OCI-LY3 (cell line): ENCODE results near the gene PTPN6.
A peak's percentile ranks its signal among the peaks of the same experiment; 100 is the strongest.

Source experiments
- H2AFZ ChIP-seq: fragments of 200-600, 300-600 bp; shearing (Covaris generic); 2 replicates; pipeline ENCODE4 v1.6.0; 2014; ENCODE audit warnings: antibody characterized with exemption, low read depth, low read length
- H3K27ac ChIP-seq: fragments of 200-600, 300-600 bp; sonication (generic); 2 replicates; pipeline ENCODE4 v1.5.1; 2014; ENCODE audit warnings: mild to moderate bottlenecking, low read length, moderate library complexity, mixed read lengths
- H3K27me3 ChIP-seq: fragments of 200-600, 300-600 bp; sonication (generic); 2 replicates; pipeline ENCODE4 v1.6.1; 2014; ENCODE audit warnings: low read depth, low read length, mixed read lengths
- H3K36me3 ChIP-seq: fragments of 200-600, 300-600 bp; sonication (generic); replicated peaks from 2 replicates; pipeline ENCODE3; 2014; ENCODE audit warnings: low read depth, low read length, mixed read lengths
- H3K4me1 ChIP-seq: fragments of 300-600, 200-600 bp; sonication (generic); 2 replicates; pipeline ENCODE4 v1.6.1; 2014; ENCODE audit warnings: low read length, mixed read lengths
- H3K4me2 ChIP-seq: fragments of 200-600, 300-600 bp; sonication (generic); 2 replicates; pipeline ENCODE4 v1.6.1; 2014; ENCODE audit warnings: low read length, mixed read lengths
- H3K4me3 ChIP-seq: fragments of 300-600, 200-600 bp; sonication (generic); 2 replicates; pipeline ENCODE4 v1.5.1; 2014; ENCODE audit warnings: antibody characterized with exemption, mild to moderate bottlenecking, low read length, moderate library complexity
- H3K79me2 ChIP-seq: fragments of 300-600, 200-600 bp; shearing (Covaris generic); 2 replicates; pipeline ENCODE4 v1.6.1; 2014; ENCODE audit warnings: mild to moderate bottlenecking, low read length, mixed read lengths
- H3K9ac ChIP-seq: fragments of 300-600, 200-600 bp; shearing (Covaris generic); 2 replicates; pipeline ENCODE4 v1.6.0; 2014; ENCODE audit warnings: mild to moderate bottlenecking, low read length, moderate library complexity
- H3K9me3 ChIP-seq: fragments of 200-600, 300-600 bp; shearing (Covaris generic); 2 replicates; pipeline ENCODE4 v1.6.1; 2014; ENCODE audit warnings: low read length, mixed read lengths; ENCODE audit not compliant: insufficient read depth
- H4K20me1 ChIP-seq: fragments of 200-600, 300-600 bp; sonication (generic); 2 replicates; pipeline ENCODE4 v1.6.1; 2016; ENCODE audit warnings: low read length, mixed read lengths; ENCODE audit not compliant: insufficient read depth
- EZH2phosphoT487 ChIP-seq: fragments of 200-600 bp; shearing (Covaris generic); IDR thresholded peaks from 2 replicates; pipeline ENCODE4 v1.6.1; 2018; ENCODE audit warnings: antibody characterized with exemption, mixed run types, low read depth
- TF ChIP-seq, protein P1 (sequence below): fragments of 200-600, 300-600 bp; sonication (generic); IDR thresholded peaks from 2 replicates; pipeline ENCODE4 v1.5.1; 2014; ENCODE audit warnings: antibody characterized with exemption, low read length, low read depth

PTPN6 gene

DNA sequence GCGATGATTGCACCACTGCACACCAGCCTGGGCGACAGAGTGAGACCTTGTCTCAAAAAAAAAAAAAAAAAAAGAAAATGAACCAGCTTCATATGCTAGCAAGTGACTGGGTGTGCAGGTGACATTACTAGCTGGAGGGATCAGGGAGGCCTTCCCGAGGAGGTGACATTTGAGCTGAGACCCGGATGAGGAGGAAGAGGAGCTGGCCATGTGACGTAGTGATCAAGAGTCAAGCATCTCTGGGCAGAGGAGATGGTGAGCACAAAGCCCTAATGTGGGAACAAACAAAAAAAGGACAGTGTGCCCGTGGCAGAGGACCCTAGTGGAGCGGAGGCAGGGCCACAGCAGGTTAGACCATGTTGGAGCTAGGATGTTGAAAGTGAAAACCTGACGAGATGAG is 3.5 kb upstream of the PTPN6 start:
- H2AFZ ChIP-seq: no peak overlapping the region
- H3K4me2 ChIP-seq: no peak overlapping the region
- H3K36me3 ChIP-seq: no peaks in the 10 kb centered on the region
- TF ChIP-seq, protein P1, sequence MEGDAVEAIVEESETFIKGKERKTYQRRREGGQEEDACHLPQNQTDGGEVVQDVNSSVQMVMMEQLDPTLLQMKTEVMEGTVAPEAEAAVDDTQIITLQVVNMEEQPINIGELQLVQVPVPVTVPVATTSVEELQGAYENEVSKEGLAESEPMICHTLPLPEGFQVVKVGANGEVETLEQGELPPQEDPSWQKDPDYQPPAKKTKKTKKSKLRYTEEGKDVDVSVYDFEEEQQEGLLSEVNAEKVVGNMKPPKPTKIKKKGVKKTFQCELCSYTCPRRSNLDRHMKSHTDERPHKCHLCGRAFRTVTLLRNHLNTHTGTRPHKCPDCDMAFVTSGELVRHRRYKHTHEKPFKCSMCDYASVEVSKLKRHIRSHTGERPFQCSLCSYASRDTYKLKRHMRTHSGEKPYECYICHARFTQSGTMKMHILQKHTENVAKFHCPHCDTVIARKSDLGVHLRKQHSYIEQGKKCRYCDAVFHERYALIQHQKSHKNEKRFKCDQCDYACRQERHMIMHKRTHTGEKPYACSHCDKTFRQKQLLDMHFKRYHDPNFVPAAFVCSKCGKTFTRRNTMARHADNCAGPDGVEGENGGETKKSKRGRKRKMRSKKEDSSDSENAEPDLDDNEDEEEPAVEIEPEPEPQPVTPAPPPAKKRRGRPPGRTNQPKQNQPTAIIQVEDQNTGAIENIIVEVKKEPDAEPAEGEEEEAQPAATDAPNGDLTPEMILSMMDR: no peak
- TF ChIP-seq EZH2phosphoT487: no peak
- H3K4me3 ChIP-seq: no peak overlapping the region
- H3K27me3 ChIP-seq: no peaks in the 10 kb centered on the region
- peaks cover 55% of the 10 kb centered on the region for H3K4me1 ChIP-seq
- H3K27ac ChIP-seq: no peak overlapping the region
- H3K9ac ChIP-seq: no peak overlapping the region
- H4K20me1 ChIP-seq: no peaks in the 10 kb centered on the region
- H3K9me3 ChIP-seq: no peaks in the 10 kb centered on the region
- H3K79me2 ChIP-seq: peaks cover 14% of the 10 kb centered on the region

DNA sequence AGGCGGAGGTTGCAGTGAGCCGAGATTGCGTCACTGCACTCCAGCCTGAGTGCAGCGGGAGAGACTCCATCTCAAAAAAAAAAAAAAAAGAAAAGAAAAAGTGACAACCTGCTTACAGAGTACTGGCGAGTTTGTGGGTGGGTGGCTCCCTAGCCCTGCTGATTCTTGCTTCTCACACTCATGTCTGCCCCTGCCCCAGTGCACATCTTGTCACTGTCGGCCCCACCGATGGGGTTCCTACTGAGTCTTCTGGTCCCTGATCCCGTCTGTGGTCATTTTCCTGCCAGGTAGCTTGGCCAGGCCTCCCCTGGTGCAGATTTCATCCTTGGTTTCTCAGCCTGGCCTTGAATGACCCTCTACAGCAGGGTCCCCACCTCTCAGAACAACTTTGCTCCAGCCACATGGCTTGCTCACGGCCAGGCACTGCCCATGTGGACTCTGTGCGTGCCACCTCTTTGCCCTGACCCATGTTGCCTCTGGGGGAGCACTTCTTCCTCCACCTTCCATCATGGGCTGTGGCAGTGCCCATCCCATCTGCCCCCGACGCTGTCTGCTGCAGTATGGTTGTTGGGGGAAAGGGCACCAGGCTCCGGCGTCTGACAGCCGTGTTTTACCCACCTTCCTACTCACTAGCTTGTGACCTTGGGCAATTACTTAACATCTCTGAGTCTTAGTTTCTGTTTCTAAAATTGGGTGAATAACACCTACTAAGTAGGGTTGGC is 2.1 kb upstream of the PTPN6 start:
- H3K36me3 ChIP-seq: no peaks in the 10 kb centered on the region
- no peaks in the 10 kb centered on the region for H3K27me3 ChIP-seq
- no peak for TF ChIP-seq EZH2phosphoT487
- TF ChIP-seq, protein P1: no peak; the same call in 1 of the 2 replicates
- no peaks in the 10 kb centered on the region for H3K9me3 ChIP-seq
- H3K27ac ChIP-seq: no peak overlapping the region
- peaks cover 63% of the 10 kb centered on the region for H3K4me1 ChIP-seq
- peaks cover 14% of the 10 kb centered on the region for H3K79me2 ChIP-seq
- H2AFZ ChIP-seq: no peak overlapping the region
- H3K9ac ChIP-seq: no peak overlapping the region
- H3K4me3 ChIP-seq: no peak overlapping the region
- 0 out of 2 replicates have a peak overlapping the region, but pooled peaks have one; percentile 19 for H3K4me2 ChIP-seq
- peaks cover under 1% of the 10 kb centered on the region; the same call in 1 of the 2 replicates for H4K20me1 ChIP-seq

DNA sequence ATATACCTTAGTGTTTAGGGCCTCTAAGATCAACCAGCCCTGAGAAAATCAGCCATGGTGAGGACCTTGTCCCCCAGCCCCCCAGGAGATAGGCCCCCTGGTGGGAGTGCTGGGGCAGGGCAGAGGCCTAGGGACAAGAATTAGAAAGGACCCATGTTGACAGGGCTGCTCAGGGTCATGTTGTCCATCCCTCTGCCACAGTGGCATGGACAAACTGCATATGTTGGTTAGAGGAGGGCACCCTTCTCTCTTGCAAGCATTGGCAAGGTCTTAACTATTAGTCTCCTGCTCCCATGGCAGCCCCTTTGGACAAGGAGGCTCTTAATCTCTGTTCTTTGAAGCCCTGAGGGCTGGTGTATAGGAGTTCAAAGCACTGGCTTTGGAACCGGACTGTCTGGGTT is 755 bp upstream of the PTPN6 start:
- H4K20me1 ChIP-seq: peaks cover 4% of the 10 kb centered on the region; the same call in 1 of the 2 replicates
- TF ChIP-seq, protein P1: peak; percentile 44
- TF ChIP-seq EZH2phosphoT487: no peak
- H3K4me3 ChIP-seq: peak overlapping the region; percentile 84
- peak overlapping the region; percentile 59 for H3K27ac ChIP-seq
- H3K9me3 ChIP-seq: no peaks in the 10 kb centered on the region
- no peaks in the 10 kb centered on the region for H3K27me3 ChIP-seq
- H3K9ac ChIP-seq: peak overlapping the region; percentile 87
- H3K79me2 ChIP-seq: peaks cover 14% of the 10 kb centered on the region
- peak overlapping the region; percentile 94 for H3K4me2 ChIP-seq
- peaks cover 3% of the 10 kb centered on the region for H3K36me3 ChIP-seq
- peak overlapping the region; percentile 48; the same call in 1 of the 2 replicates for H2AFZ ChIP-seq
- H3K4me1 ChIP-seq: peaks cover 60% of the 10 kb centered on the region

DNA sequence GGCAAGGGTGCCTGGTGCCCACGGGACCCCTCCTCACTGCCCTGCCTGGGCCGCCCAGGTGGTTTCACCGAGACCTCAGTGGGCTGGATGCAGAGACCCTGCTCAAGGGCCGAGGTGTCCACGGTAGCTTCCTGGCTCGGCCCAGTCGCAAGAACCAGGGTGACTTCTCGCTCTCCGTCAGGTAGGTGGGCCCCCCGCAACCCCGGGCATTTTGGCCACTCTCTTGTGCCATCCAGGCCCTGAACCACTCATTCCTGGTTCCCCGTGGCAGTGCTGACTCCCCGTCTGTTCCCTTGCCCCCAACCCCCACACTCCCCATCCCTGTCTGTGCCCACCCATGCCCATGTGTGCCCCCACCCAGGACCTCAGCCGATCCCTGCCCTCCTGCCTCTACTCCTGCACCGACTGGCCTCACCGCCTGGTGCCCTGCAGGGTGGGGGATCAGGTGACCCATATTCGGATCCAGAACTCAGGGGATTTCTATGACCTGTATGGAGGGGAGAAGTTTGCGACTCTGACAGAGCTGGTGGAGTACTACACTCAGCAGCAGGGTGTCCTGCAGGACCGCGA is 480 bp downstream of the PTPN6 start:
- H3K9me3 ChIP-seq: no peaks in the 10 kb centered on the region
- no peak for TF ChIP-seq EZH2phosphoT487
- TF ChIP-seq, protein P1: no peak
- peaks cover 48% of the 10 kb centered on the region for H3K4me1 ChIP-seq
- peak overlapping the region; percentile 84 for H3K4me3 ChIP-seq
- no peak overlapping the region for H2AFZ ChIP-seq
- peaks cover 4% of the 10 kb centered on the region; the same call in 1 of the 2 replicates for H4K20me1 ChIP-seq
- H3K36me3 ChIP-seq: peaks cover 8% of the 10 kb centered on the region
- H3K27ac ChIP-seq: peak overlapping the region; percentile 59
- H3K9ac ChIP-seq: peak overlapping the region; percentile 87
- H3K4me2 ChIP-seq: peak overlapping the region; percentile 94
- H3K27me3 ChIP-seq: no peaks in the 10 kb centered on the region
- peaks cover 14% of the 10 kb centered on the region for H3K79me2 ChIP-seq
